Muscle of leg (tissue), 11 donors: ENCODE results near the gene ZFAND2A. TPM values are rescaled to one million over a fixed set of nuclear protein-coding genes. Genes with fewer than 3 reads are reported as not detected.
"Not testable (repeated sequence)": the region's sequence is repeated elsewhere in the genome, so short reads cannot be mapped to it uniquely, and the experiment has no call there.

Experiments used
- DNase-seq: peaks from one replicate; pipeline ENCODE4 v3.0.0; 2013
- H3K27ac ChIP-seq: one replicate; pipeline ENCODE4 v1.5.1; 2013; ENCODE audit warnings: mild to moderate bottlenecking, low read length, control low read depth
- H3K27me3 ChIP-seq: one replicate; pipeline ENCODE4 v1.6.1; 2013; ENCODE audit warnings: low read length; ENCODE audit not compliant: control insufficient read depth, insufficient read depth
- H3K36me3 ChIP-seq: one replicate; pipeline ENCODE4 v1.6.1; 2013; ENCODE audit warnings: low read length; ENCODE audit not compliant: control insufficient read depth, insufficient read depth
- H3K4me1 ChIP-seq: one replicate; pipeline ENCODE4 v1.6.1; 2013; ENCODE audit warnings: low read length; ENCODE audit not compliant: control insufficient read depth, insufficient read depth
- H3K4me3 ChIP-seq: one replicate; pipeline ENCODE4 v1.5.1; 2013; ENCODE audit warnings: low read length, control low read depth
- H3K9me3 ChIP-seq: replicated peaks from 2 replicates; pipeline ENCODE4 v1.6.1; 2013; ENCODE audit warnings: low read depth, low read length; ENCODE audit not compliant: control insufficient read depth
- WGBS: methylation state at CpG from one replicate; pipeline ENCODE4 v1.1.5; 2013; ENCODE audit warnings: missing lambda C conversion rate; ENCODE audit not compliant: insufficient coverage; 5-methylcytosine and 5-hydroxymethylcytosine counted together
- polyA plus RNA-seq, 8 donors: library from polyadenylated mRNA; unstranded; fragments of 120-200 nt; gene quantifications; one replicate each; pipeline versions ENCODE4 v1.2.1 to v1.2.3, GENCODE V29; 2013; ENCODE audit warnings: inconsistent platforms in 1 of 8, low replicate concordance in 1 of 8; ENCODE audit not compliant: insufficient read length in 8 of 8, insufficient read depth in 1 of 8
- total RNA-seq: library from RNA; stranded (reverse); fragments of 120-200 nt; gene quantifications from one replicate; pipeline ENCODE4 v1.2.4, GENCODE V29; 2013

Gene ZFAND2A
- total and polyA plus RNA-seq, 9 donors, result 13.0 to 19.2 (median 15.8) TPM

DNA sequence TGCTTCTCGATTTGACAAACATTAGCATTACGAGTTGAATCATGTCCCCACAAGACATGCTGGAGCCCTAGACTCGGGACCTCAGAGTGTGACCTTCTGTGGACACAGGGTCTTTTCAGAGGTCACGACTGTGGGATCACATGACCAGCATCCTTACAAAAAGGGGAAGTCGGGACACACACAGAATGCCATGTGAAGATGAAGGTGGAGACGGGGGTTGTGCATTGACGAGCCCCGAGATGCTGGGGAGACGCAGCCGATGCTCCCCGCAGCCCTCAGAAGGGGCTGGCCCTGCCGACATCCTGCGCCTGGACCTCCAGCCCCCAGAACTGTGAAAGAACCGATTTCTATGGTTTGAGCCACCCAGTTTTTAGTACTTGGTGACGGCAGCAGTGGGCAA lies 7.5 kb downstream of the ZFAND2A start:
- 89% methylated on average over 15 of the region's 15 CpGs for WGBS
- no peak for DNase-seq

DNA sequence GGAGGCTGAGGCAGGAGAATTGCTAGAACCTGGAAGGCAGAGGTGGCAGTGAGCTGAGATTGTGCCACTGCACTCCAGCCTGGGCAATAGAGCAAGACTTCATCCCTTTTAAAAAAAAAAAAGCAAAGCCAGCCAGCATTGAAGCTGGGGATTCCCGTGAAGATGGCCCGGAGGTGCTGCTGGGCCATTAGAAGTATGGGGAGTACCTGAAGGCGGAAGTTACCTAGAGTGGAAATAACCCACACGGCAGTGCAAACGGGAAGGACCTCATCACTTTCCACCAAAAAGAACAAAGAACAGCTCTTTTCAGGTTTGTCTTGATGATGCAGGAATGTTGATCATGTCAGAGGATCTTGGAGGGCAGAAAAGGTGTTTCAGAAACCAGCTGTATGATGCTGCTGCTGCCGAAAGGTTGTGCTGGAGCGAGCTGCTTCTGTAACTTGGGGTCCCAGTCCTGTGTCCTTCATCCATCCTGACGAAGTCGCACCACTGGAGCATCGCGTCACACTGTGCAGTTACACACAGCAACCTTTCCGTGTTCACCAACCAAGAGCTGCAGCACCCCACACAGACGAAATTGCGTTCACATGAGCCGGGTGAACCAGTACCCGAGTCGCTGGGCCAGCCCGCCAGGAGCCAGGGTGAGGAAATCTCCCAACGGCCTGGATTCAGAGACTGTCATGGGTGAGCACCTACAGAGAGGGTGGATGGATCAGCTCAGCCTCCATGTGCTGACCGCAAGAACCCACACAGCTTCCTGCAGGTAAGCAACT lies 8.2 kb downstream of the ZFAND2A start:
- Histone ChIP-seq H3K9me3 (no peaks in the 10 kb centered on the region), H3K36me3 (peaks cover 60% of the 10 kb centered on the region), H3K27ac (no peak overlapping the region), H3K4me3 (no peak overlapping the region), H3K27me3 (no peaks in the 10 kb centered on the region), H3K4me1 (no peaks in the 10 kb centered on the region)
- no peak for DNase-seq
- WGBS, result 96% methylated on average over 8 of the region's 20 CpGs

More for the DNA sequence above, 7.5 kb downstream of the ZFAND2A start:
- H3K4me1 ChIP-seq, result no peaks in the 10 kb centered on the region
- H3K9me3 ChIP-seq, result no peaks in the 10 kb centered on the region
- no peak overlapping the region for H3K27ac ChIP-seq
- H3K27me3 ChIP-seq, result no peaks in the 10 kb centered on the region
- H3K4me3 ChIP-seq, result no peak overlapping the region
- H3K36me3 ChIP-seq, result peaks cover 66% of the 10 kb centered on the region

DNA sequence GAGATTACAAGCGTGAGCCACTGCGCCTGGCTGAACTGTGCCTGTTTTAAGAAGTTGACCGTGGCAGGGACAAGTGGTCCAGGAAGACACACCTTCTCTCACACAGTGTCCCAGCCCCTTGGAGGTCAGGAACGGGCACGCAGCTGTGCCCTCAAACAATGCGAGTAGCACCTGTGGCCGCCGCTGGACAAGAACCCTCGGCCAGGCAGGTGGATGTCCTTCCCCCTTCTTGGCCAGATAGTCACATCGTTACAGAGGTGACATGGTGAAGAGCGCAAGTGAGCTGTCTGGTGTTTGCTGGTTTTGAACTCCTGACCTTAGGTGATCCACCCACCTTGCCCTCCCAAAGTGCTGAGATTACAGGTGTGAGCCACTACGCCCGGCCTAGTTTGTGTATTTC lies 8.8 kb downstream of the ZFAND2A start:
- no peak for DNase-seq
- H3K4me1 ChIP-seq, result no peaks in the 10 kb centered on the region
- WGBS, result over 99% methylated on average over 9 of the region's 13 CpGs
- H3K36me3 ChIP-seq, result peaks cover 55% of the 10 kb centered on the region
- H3K9me3 ChIP-seq, result no peaks in the 10 kb centered on the region
- H3K27ac ChIP-seq, result no peak overlapping the region
- no peaks in the 10 kb centered on the region for H3K27me3 ChIP-seq
- H3K4me3 ChIP-seq, result no peak overlapping the region

- Histone ChIP-seq H3K4me3 (no peak overlapping the region), H3K4me1 (no peaks in the 10 kb centered on the region), H3K27ac (no peak overlapping the region), H3K36me3 (peaks cover 52% of the 10 kb centered on the region), H3K9me3 (no peaks in the 10 kb centered on the region), H3K27me3 (no peaks in the 10 kb centered on the region)
- no peak for DNase-seq
- WGBS, result 83% methylated on average over 7 of the region's 9 CpGs
Measured at GRCh38 chr7:1150400-1151002, 9.5 kb downstream of the ZFAND2A start.

- peaks cover under 1% of the 10 kb centered on the region for H3K4me1 ChIP-seq
- H3K27me3 ChIP-seq, result no peaks in the 10 kb centered on the region
- DNase-seq, result no peak
- no peaks in the 10 kb centered on the region for H3K9me3 ChIP-seq
- 91% methylated on average over 16 of the region's 20 CpGs for WGBS
- no peak overlapping the region for H3K4me3 ChIP-seq
- H3K27ac ChIP-seq, result no peak overlapping the region
- peaks cover 42% of the 10 kb centered on the region for H3K36me3 ChIP-seq
Measured at GRCh38 chr7:1149351-1149794, 10.6 kb downstream of the ZFAND2A start.

DNA sequence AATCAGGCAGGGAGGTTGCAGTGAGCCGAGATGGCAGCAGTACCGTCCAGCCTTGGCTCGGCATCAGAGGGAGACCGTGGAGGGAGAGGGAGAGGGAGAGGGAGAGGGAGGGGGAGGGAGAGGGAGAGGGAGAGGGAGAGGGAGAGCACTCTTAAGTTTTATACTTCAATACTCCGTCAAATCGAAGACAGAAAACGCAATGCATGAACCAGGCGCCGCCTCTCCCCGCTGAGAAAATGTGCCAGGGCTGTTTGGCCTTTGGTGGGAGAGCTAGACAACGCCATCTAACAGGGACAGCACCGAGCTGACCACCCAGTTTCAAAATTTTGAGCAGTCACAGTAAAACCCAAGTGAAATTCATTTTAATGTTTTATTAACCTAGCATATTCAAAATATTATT lies 12.1 kb downstream of the ZFAND2A start:
- H3K27me3 ChIP-seq, H3K27ac ChIP-seq, H3K4me1 ChIP-seq, H3K4me3 ChIP-seq, DNase-seq, H3K9me3 ChIP-seq: not testable (repeated sequence)
- WGBS, result 97% methylated on average over 6 of the region's 12 CpGs
- H3K36me3 ChIP-seq, result peaks cover 30% of the 10 kb centered on the region

GRCh38 chr7:1144269-1144771 lies 15.7 kb downstream of the ZFAND2A start:
- Histone ChIP-seq H3K27me3 (no peaks in the 10 kb centered on the region), H3K4me3 (no peak overlapping the region), H3K9me3 (no peaks in the 10 kb centered on the region), H3K27ac (no peak overlapping the region), H3K36me3 (peaks cover 2% of the 10 kb centered on the region), H3K4me1 (peaks cover 2% of the 10 kb centered on the region)
- peak; percentile 57 for DNase-seq
- WGBS, result 76% methylated on average over 20 of the region's 23 CpGs

DNA sequence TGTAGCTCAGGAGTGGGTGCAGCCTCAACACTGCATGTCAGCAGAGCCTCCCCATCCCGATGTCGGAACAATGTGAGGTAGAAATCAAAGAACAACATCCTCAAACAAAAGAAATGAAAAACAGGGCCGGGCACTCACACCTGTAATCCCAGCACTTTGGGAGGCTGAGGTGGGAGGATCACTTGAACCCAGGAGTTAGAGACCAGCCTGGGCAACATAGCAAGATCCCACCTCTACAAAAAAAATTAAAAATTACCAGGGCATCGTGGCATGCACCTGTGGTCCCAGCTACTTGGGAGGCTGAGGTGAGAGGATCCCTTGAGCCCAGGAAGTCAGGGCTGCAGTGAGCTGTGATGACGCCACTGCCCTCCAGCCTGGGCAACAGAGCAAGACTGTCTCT lies 17.0 kb downstream of the ZFAND2A start:
- not testable (repeated sequence) for DNase-seq, H3K9me3 ChIP-seq, H3K4me3 ChIP-seq, H3K27ac ChIP-seq, H3K4me1 ChIP-seq, H3K27me3 ChIP-seq, H3K36me3 ChIP-seq
- WGBS, result no CpG with 5 or more reads among the region's 5 CpGs

GRCh38 chr7:1142051-1142635 lies 17.9 kb downstream of the ZFAND2A start:
- Histone ChIP-seq H3K9me3 (no peaks in the 10 kb centered on the region), H3K27ac (no peak overlapping the region)
- 49% methylated on average over 13 of the region's 14 CpGs for WGBS

GRCh38 chr7:1141651-1142050 lies 18.3 kb downstream of the ZFAND2A start:
- Histone ChIP-seq H3K4me1 (peaks cover 16% of the 10 kb centered on the region), H3K36me3 (no peaks in the 10 kb centered on the region), H3K9me3 (no peaks in the 10 kb centered on the region), H3K27ac (no peak overlapping the region), H3K4me3 (no peak overlapping the region), H3K27me3 (no peaks in the 10 kb centered on the region)
- no peak for DNase-seq
- WGBS, result 83% methylated on average over 4 of the region's 6 CpGs

More at GRCh38 chr7:1142051-1142635, 17.9 kb downstream of the ZFAND2A start:
- no peak for DNase-seq
- Histone ChIP-seq H3K36me3 (no peaks in the 10 kb centered on the region), H3K4me1 (peaks cover 11% of the 10 kb centered on the region), H3K4me3 (no peak overlapping the region), H3K27me3 (no peaks in the 10 kb centered on the region)
